Epithelial cell of esophagus (primary cell): ENCODE measurements around the gene GRK3.

Experiments used
- DNase-seq: peaks from one replicate; pipeline ENCODE4 v3.0.0; 2010; ENCODE audit warnings: low read depth
- H3K4me3 ChIP-seq: 2 replicates; pipeline ENCODE4 v1.5.1; 2011; ENCODE audit warnings: mild to moderate bottlenecking, low read length, control low read depth
- TF ChIP-seq, protein P1 (sequence below): IDR thresholded peaks from 2 replicates; pipeline ENCODE4 v1.5.1; 2011; ENCODE audit warnings: low read depth, mild to moderate bottlenecking, low read length, control low read depth, inconsistent platforms; ENCODE audit not compliant: insufficient read depth; ENCODE audit errors: missing control alignments

Gene GRK3

DNA sequence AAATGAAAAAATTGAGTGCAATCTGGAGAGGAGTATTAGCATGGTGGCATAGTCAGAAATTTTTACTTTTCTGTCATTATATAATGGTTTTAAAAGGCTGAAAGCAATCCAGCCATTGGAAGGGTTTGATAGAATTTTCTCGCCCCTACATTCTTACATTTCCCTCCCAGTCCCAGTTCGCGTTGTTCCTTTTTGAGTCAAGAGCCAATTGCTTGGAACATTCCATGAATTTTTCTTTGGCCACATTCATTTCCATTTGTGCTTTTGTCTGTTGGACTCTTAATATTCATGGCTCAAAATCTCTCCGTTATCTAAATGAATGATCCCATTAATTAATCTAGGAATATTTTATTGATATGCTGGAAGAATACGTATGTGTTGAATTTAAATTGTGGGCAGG lies 66.0 kb downstream of the GRK3 start:
- DNase-seq = no peak
- TF ChIP-seq, protein P1, sequence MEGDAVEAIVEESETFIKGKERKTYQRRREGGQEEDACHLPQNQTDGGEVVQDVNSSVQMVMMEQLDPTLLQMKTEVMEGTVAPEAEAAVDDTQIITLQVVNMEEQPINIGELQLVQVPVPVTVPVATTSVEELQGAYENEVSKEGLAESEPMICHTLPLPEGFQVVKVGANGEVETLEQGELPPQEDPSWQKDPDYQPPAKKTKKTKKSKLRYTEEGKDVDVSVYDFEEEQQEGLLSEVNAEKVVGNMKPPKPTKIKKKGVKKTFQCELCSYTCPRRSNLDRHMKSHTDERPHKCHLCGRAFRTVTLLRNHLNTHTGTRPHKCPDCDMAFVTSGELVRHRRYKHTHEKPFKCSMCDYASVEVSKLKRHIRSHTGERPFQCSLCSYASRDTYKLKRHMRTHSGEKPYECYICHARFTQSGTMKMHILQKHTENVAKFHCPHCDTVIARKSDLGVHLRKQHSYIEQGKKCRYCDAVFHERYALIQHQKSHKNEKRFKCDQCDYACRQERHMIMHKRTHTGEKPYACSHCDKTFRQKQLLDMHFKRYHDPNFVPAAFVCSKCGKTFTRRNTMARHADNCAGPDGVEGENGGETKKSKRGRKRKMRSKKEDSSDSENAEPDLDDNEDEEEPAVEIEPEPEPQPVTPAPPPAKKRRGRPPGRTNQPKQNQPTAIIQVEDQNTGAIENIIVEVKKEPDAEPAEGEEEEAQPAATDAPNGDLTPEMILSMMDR = no peak
- H3K4me3 ChIP-seq = no peak overlapping the region

- DNase-seq = no peak
- TF ChIP-seq, protein P1 = no peak
- no peak overlapping the region for H3K4me3 ChIP-seq
Observed at GRCh38 chr22:25636323-25636722, 71.8 kb downstream of the GRK3 start.

- H3K4me3 ChIP-seq = no peak overlapping the region
- TF ChIP-seq, protein P1 = no peak
- no peak for DNase-seq
Observed at GRCh38 chr22:25637032-25637431, 72.6 kb downstream of the GRK3 start.

- TF ChIP-seq, protein P1 = no peak
- H3K4me3 ChIP-seq = no peak overlapping the region
- DNase-seq = no peak
Observed at GRCh38 chr22:25637672-25638071, 73.2 kb downstream of the GRK3 start.

DNA sequence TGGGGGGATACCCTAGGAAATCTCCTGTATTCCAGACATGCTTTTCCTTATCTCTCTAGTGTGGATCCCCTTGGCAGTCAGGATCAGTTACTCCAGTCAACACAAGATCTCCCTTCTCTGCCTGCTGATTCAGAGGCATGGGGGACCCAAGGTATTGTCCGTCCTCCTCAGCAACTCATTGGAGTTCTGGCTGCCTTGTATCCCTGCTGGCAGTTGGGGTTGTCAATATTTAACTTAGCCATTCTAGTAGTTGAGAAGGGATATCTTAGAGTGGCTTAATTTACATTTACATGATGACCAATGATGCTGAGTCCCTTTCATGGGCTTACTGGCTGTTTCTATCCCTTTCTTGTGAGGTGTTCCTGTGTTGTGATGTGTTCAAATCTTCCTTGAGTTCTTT lies 74.2 kb downstream of the GRK3 start:
- TF ChIP-seq, protein P1 = no peak
- no peak overlapping the region for H3K4me3 ChIP-seq
- no peak for DNase-seq

DNA sequence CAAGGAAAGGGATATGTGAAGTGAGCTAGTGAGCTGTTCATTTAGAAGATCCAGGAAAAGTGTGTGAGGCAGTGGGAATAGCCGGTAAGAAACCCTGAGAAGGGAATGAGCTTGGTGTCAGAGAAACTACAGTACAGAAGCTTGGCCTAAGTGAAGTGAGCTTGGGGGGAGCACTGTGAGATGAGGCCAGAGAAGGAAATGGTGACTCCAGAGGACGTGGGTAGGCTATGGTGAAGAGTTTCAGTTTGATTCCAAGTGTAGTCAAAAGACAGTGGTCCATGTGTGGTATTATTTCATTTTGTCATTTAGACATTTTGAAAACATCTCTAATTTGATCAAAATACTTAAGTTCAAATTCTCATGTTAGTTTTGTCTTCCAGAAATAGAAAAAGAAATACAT lies 77.2 kb downstream of the GRK3 start:
- TF ChIP-seq, protein P1 = no peak
- H3K4me3 ChIP-seq = no peak overlapping the region
- no peak for DNase-seq

DNA sequence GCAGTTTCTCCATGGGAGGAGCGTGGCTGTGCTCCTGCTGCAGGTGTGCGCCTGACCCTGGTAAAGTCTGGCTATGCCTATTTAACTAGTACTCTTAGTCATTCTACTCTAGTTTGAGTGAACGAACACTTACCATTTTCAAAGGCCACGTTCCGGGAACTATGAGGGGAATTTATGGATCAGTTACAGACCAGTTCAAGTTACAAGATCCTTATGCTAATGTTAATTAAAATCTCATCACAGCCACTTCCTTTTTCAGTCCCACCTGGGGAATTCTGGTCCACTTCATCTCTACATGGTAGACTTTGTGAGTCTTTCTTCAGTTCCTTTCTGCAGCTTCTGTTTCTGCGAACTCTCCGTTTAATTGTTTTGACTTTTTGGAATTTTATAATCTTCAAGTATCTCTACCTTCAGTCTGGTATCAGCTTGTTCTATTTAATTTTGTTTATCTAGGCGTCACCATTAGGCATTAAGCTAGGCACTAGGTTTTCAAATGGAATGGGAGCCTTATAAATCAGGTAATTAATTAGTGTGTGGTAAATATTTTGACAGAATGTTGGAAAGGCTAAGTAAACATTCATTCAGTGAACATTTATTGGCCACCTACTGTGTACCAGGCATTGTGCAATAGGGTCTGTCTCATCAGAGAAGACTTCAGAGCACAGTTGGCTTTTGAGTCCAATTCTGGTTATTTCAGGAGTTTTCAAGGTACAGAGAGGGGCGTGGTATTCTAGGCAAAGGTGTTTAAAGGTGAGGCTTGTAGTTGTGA lies 78.9 kb downstream of the GRK3 start:
- no peak for DNase-seq
- TF ChIP-seq, protein P1 = no peak
- no peak overlapping the region for H3K4me3 ChIP-seq
